ENCODE data around the gene MAGEB10. TPM values are rescaled to one million over a fixed set of nuclear protein-coding genes. Genes with fewer than 3 reads are reported as not detected.

Gene MAGEB10, protein sequence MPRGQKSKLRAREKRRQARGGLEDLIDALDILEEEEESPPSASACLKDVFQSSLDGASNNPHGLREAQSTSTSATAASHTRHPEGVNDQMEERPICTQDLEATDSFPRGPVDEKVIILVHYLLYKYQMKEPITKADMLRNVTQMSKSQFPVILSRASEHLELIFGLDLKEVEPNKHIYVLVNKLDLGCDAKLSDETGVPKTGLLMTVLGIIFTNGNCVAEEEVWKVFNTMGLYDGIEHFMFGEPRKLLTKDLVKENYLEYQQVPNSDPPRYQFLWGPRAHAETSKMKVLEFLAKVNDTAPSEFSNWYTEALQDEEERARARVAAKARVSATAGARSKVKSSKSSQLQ
- not detected in 2 replicates for total RNA-seq (ENCODE audit: low replicate concordance)

DNA sequence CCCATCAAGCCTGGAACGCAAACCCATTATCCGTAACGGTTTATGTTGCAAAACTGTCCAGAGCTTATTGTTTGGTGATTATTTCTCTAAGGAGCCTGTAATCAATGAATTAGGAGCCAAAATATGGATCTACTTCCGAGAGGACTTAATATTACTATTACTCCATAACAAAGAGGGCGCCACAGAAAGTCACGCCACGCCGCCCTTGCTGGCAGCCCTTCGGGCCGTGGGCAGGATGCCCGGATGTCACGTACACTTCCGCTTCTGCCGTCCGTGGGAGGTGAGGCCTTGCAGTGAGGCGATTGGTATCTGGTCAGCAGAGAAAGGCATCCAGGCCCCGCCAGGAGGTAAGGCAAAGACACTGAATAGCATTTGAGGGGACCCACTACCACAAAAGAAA, at the start of gene MAGEB10:
Gene MAGEB10, plus strand, starts transcription at position 301 of the 400 bp plus-strand sequence. CDS start 13,317 bp downstream, outside the sequence.
- TF ChIP-seq, protein P1, sequence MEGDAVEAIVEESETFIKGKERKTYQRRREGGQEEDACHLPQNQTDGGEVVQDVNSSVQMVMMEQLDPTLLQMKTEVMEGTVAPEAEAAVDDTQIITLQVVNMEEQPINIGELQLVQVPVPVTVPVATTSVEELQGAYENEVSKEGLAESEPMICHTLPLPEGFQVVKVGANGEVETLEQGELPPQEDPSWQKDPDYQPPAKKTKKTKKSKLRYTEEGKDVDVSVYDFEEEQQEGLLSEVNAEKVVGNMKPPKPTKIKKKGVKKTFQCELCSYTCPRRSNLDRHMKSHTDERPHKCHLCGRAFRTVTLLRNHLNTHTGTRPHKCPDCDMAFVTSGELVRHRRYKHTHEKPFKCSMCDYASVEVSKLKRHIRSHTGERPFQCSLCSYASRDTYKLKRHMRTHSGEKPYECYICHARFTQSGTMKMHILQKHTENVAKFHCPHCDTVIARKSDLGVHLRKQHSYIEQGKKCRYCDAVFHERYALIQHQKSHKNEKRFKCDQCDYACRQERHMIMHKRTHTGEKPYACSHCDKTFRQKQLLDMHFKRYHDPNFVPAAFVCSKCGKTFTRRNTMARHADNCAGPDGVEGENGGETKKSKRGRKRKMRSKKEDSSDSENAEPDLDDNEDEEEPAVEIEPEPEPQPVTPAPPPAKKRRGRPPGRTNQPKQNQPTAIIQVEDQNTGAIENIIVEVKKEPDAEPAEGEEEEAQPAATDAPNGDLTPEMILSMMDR (IDR thresholded peaks at IDR 0.05; ENCODE audit: insufficient read depth, low read length): no peak
- DNase-seq (ENCODE audit: low read depth): no peak
- H3K4me3 ChIP-seq (ENCODE audit: low read depth, low read length): no peak within 1 kb of the TSS

- TF ChIP-seq, protein P1 (IDR thresholded peaks at IDR 0.05; ENCODE audit: insufficient read depth, low read length): no peak
- no peak for DNase-seq (ENCODE audit: low read depth)
- no peak overlapping the region for H3K4me3 ChIP-seq (ENCODE audit: low read depth, low read length)
Observed at GRCh38 chrX:27765718-27766117, 42.1 kb upstream of the MAGEB10 start.

GRCh38 chrX:27767387-27767786, 40.4 kb upstream of the MAGEB10 start:
- DNase-seq (ENCODE audit: low read depth): peak; percentile 28
- TF ChIP-seq, protein P1 (IDR thresholded peaks at IDR 0.05; ENCODE audit: insufficient read depth, low read length): no peak
- no peak overlapping the region for H3K4me3 ChIP-seq (ENCODE audit: low read depth, low read length)

- no peak overlapping the region for H3K4me3 ChIP-seq (ENCODE audit: low read depth, low read length)
- no peak for DNase-seq (ENCODE audit: low read depth)
- TF ChIP-seq, protein P1 (IDR thresholded peaks at IDR 0.05; ENCODE audit: insufficient read depth, low read length): no peak
Observed at GRCh38 chrX:27775984-27776383, 31.8 kb upstream of the MAGEB10 start.

GRCh38 chrX:27796640-27797257, 11.0 kb upstream of the MAGEB10 start:
- TF ChIP-seq, protein P1 (IDR thresholded peaks at IDR 0.05; ENCODE audit: insufficient read depth, low read length): no peak
- DNase-seq (ENCODE audit: low read depth): no peak
- H3K4me3 ChIP-seq (ENCODE audit: low read depth, low read length): no peak overlapping the region

DNA sequence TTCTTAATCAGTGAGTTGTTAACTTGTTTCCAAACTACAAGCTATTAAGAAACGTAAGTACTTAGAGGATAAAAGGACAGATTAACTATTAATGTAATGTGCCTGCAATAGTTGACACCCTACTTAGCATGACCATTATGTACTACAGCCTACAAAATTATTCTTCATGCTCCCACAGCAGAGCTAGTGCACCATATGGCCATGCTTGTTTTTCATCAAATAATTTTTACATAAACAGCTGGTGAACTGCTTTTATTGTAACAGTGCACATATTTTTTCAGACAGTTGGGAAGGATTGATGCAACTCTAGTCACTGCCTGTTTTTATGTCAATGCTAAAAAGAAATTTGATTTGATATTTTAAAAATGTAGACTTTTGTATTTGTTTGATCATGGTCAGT, 10.2 kb upstream of the MAGEB10 start:
- DNase-seq (ENCODE audit: low read depth): no peak
- TF ChIP-seq, protein P1 (IDR thresholded peaks at IDR 0.05; ENCODE audit: insufficient read depth, low read length): no peak
- H3K4me3 ChIP-seq (ENCODE audit: low read depth, low read length): no peak overlapping the region

Data from fibroblast of the aortic adventitia (primary cell).